Large intestine (tissue), 3 donors: Measurements from ENCODE around the gene GNRHR. TPM values are rescaled to one million over a fixed set of nuclear protein-coding genes. Genes with fewer than 3 reads are reported as not detected.
"Not testable (repeated sequence)": the region's sequence is repeated elsewhere in the genome, so short reads cannot be mapped to it uniquely, and the experiment has no call there.

Experiments
- DNase-seq, 2 donors: peaks; one replicate each; pipeline versions ENCODE4 v3.0.0 to v3.0.0-alpha.2; 2013
- H3K27ac ChIP-seq: one replicate; pipeline ENCODE4 v1.5.1; 2013; ENCODE audit warnings: low read length
- H3K27me3 ChIP-seq: 2 replicates; pipeline ENCODE4 v1.6.1; 2013; ENCODE audit warnings: low read length; ENCODE audit not compliant: control insufficient read depth, insufficient read depth
- H3K36me3 ChIP-seq: 2 replicates; pipeline ENCODE4 v1.6.1; 2013; ENCODE audit warnings: low read length; ENCODE audit not compliant: control insufficient read depth, insufficient read depth
- H3K4me1 ChIP-seq: one replicate; pipeline ENCODE4 v1.6.1; 2013; ENCODE audit warnings: low read length; ENCODE audit not compliant: control insufficient read depth, insufficient read depth
- H3K4me3 ChIP-seq: one replicate; pipeline ENCODE4 v1.5.1; 2013; ENCODE audit warnings: low read length
- H3K9me3 ChIP-seq: one replicate; pipeline ENCODE4 v1.6.1; 2013; ENCODE audit warnings: mild to moderate bottlenecking, low read depth, low read length, moderate library complexity; ENCODE audit not compliant: control insufficient read depth
- WGBS: methylation state at CpG from one replicate; pipeline ENCODE4 v1.1.5; 2013; ENCODE audit warnings: low lambda C conversion rate; ENCODE audit not compliant: insufficient coverage; 5-methylcytosine and 5-hydroxymethylcytosine counted together
- polyA plus RNA-seq: library from polyadenylated mRNA; unstranded; fragments of 120-200 nt; gene quantifications from one replicate; pipeline ENCODE4 v1.2.1, GENCODE V29; 2013

Gene GNRHR
- polyA plus RNA-seq, 1 donor: 0.55 TPM

GRCh38 chr4:67717586-67717985 is 36.6 kb downstream of the GNRHR start:
- H3K4me3 ChIP-seq: no peak overlapping the region
- H3K36me3 ChIP-seq: peaks cover 32% of the 10 kb centered on the region
- H3K27ac ChIP-seq: no peak overlapping the region
- H3K9me3 ChIP-seq: no peaks in the 10 kb centered on the region
- DNase-seq: no peak
- WGBS: no CpG with 5 or more reads among the region's 2 CpGs
- no peaks in the 10 kb centered on the region for H3K27me3 ChIP-seq
- H3K4me1 ChIP-seq: peaks cover 2% of the 10 kb centered on the region

DNA sequence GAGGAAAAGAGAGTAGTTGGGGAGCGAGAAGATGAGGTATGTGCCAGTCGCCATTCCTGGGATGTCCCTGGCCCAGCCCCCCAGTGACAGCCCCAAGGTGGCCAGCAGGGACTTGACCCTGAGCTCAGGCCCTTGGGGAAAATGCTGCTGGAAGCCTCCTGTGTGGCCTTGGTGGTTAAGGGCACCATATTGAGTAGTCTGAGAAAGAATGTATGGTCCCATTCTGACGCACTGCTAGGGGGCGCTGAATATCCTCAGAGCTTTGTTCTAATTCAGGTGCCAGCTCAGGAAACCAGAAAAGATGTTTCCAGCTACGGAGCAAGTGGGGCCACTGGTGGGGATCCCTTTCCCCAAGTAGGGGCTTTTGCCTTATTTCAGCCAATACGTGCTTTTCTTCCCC is 39.2 kb downstream of the GNRHR start:
- Histone ChIP-seq H3K9me3 (no peaks in the 10 kb centered on the region), H3K36me3 (peaks cover 18% of the 10 kb centered on the region), H3K27me3 (no peaks in the 10 kb centered on the region), H3K27ac (no peak overlapping the region), H3K4me1 (peaks cover 2% of the 10 kb centered on the region), H3K4me3 (no peak overlapping the region)
- WGBS: no CpG with 5 or more reads among the region's 6 CpGs
- DNase-seq: no peak

DNA sequence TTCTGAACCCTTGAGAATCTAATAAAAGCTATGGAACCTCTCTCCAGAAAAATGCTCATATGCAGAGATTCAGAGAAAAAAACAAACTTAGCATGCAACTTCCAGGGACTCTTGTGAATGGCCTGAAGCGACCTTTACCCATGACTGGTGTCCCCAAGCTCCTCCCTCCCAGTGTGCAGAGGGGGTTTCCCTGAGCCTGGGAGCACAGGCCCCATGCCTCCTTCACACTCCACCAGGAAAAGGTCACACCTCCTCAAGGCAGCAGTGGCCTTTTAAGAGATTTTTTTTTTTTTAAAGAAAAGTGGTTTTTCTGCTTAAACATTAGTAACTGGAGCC is 40.0 kb downstream of the GNRHR start:
- WGBS: no CpG with 5 or more reads among the region's 1 CpG
- no peak overlapping the region for H3K4me3 ChIP-seq
- peak in 1 of 2 donors; percentile 41 for DNase-seq
- H3K36me3 ChIP-seq: peaks cover 18% of the 10 kb centered on the region
- H3K27ac ChIP-seq: no peak overlapping the region
- H3K9me3 ChIP-seq: no peaks in the 10 kb centered on the region
- no peaks in the 10 kb centered on the region for H3K27me3 ChIP-seq
- peaks cover 2% of the 10 kb centered on the region for H3K4me1 ChIP-seq

- no peaks in the 10 kb centered on the region for H3K27me3 ChIP-seq
- no peak for DNase-seq
- H3K4me3 ChIP-seq: no peak overlapping the region
- peaks cover 2% of the 10 kb centered on the region for H3K4me1 ChIP-seq
- H3K36me3 ChIP-seq: peaks cover 18% of the 10 kb centered on the region
- WGBS: no CpG with 5 or more reads among the region's 12 CpGs
- no peaks in the 10 kb centered on the region for H3K9me3 ChIP-seq
- H3K27ac ChIP-seq: no peak overlapping the region
These were observed 40.5 kb downstream of the GNRHR start for GRCh38 chr4:67713529-67714247.

- no peak for DNase-seq
- Histone ChIP-seq H3K9me3 (no peaks in the 10 kb centered on the region), H3K27me3 (no peaks in the 10 kb centered on the region), H3K4me3 (no peak overlapping the region), H3K4me1 (peaks cover 2% of the 10 kb centered on the region), H3K27ac (no peak overlapping the region), H3K36me3 (peaks cover 18% of the 10 kb centered on the region)
- WGBS: no CpG with 5 or more reads among the region's 7 CpGs
These were observed 41.3 kb downstream of the GNRHR start for GRCh38 chr4:67712650-67713528.

GRCh38 chr4:67712000-67712625 is 42.1 kb downstream of the GNRHR start:
- peaks cover 2% of the 10 kb centered on the region for H3K4me1 ChIP-seq
- DNase-seq: no peak
- H3K9me3 ChIP-seq: peaks cover 4% of the 10 kb centered on the region
- peaks cover 13% of the 10 kb centered on the region for H3K36me3 ChIP-seq
- H3K27me3 ChIP-seq: no peaks in the 10 kb centered on the region
- H3K4me3 ChIP-seq: no peak overlapping the region
- H3K27ac ChIP-seq: no peak overlapping the region
- WGBS: no CpG with 5 or more reads among the region's 3 CpGs

DNA sequence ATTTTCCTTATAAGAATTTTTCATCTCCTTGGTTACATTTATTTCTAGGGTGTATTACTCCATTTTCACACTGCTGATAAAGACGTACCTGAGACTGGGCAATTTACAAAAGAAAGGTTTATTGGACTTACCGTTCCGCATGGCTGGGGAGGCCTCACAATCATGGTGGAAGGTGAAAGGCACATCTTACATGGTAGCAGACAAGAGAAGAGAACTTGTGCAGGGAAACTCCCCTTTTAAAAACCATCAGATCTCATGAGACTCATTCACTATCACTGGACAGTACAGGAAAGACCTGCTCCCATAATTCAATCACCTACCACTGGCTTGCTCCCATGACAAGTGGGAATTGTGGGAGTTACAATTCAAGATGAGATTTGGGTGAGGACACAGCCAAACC is 47.5 kb downstream of the GNRHR start:
- no CpG with 5 or more reads among the region's 3 CpGs for WGBS
- H3K27ac ChIP-seq, H3K27me3 ChIP-seq, H3K4me3 ChIP-seq, H3K36me3 ChIP-seq, H3K4me1 ChIP-seq, DNase-seq, H3K9me3 ChIP-seq: not testable (repeated sequence)

DNA sequence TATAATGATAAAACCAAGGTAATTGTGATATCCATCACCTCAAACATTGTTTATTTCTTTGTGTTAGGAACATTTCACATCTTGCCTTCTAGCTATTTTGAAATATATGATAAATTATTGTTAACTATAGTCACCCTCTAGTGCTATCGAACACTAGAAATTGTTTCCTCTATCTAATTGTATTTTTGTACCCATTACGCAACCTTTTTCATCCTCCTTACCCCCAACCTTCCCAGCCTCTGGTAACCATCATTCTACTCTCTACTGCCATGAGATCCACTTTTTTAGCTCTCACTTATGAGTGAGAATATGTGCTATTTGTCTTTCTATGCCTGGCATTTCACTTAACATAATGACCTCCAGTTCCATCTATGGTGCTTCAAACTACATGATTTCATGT is 49.3 kb downstream of the GNRHR start:
- Histone ChIP-seq H3K27ac (no peak overlapping the region), H3K4me3 (no peak overlapping the region), H3K9me3 (peaks cover 8% of the 10 kb centered on the region), H3K36me3 (peaks cover 3% of the 10 kb centered on the region), H3K4me1 (no peaks in the 10 kb centered on the region), H3K27me3 (no peaks in the 10 kb centered on the region)
- no peak for DNase-seq
- WGBS: 100% methylated on average over 1 of the region's 2 CpGs

GRCh38 chr4:67702166-67702565 is 52.0 kb downstream of the GNRHR start:
- peaks cover 3% of the 10 kb centered on the region for H3K4me1 ChIP-seq
- H3K27ac ChIP-seq: no peak overlapping the region
- 100% methylated on average over 1 of the region's 2 CpGs for WGBS
- peaks cover 4% of the 10 kb centered on the region for H3K9me3 ChIP-seq
- no peak for DNase-seq
- no peaks in the 10 kb centered on the region for H3K27me3 ChIP-seq
- H3K4me3 ChIP-seq: peak overlapping the region; percentile 88
- peaks cover 3% of the 10 kb centered on the region for H3K36me3 ChIP-seq

DNA sequence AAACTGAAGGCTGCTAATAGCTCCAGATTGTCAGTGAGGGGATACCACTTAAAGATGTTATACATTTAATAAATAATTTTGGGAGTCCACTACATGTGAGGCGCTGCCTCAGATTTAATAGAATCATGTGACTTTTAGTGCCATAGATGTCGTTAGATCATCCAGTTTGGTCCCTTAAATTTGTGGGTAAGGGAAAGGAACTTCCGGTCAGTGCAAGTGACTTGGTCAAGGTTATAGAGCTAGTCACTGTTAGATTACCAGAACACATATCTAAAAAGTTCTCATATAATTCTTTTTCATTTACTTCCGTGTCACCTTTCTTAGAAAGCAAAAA is 52.7 kb downstream of the GNRHR start:
- peaks cover 3% of the 10 kb centered on the region for H3K36me3 ChIP-seq
- H3K4me3 ChIP-seq: peak overlapping the region; percentile 88
- peak overlapping the region; percentile 80 for H3K27ac ChIP-seq
- DNase-seq: no peak
- H3K4me1 ChIP-seq: peaks cover 3% of the 10 kb centered on the region
- H3K27me3 ChIP-seq: no peaks in the 10 kb centered on the region
- WGBS: 0% methylated on average over 1 of the region's 4 CpGs
- H3K9me3 ChIP-seq: peaks cover 4% of the 10 kb centered on the region
